Tibial artery (tissue), 4 donors: ENCODE data around the gene CNTNAP2.

Source experiments
- DNase-seq, 2 donors: peaks; one replicate each; pipeline ENCODE4 v3.0.0-alpha.2; 2019
- H3K27ac ChIP-seq, 2 donors: fragments of 200-600 bp; sonication (generic) in 1 of 2; 1 replicate in 1 of 2; 2 replicates in 1 of 2; pipeline ENCODE4 v1.5.1; 2018 to 2019; ENCODE audit warnings: mild to moderate bottlenecking in 1 of 2
- H3K27me3 ChIP-seq, 2 donors: fragments of 200-600 bp; sonication (generic) in 1 of 2; one replicate each; pipeline versions ENCODE4 v1.5.1 to v1.6.0; 2016 to 2019
- H3K36me3 ChIP-seq, 3 donors: fragments of 200-600 bp; sonication (generic) in 2 of 3; one replicate each; pipeline ENCODE4 v1.5.1; 2016 to 2019; ENCODE audit warnings: mild to moderate bottlenecking in 2 of 3
- H3K4me1 ChIP-seq, 4 donors: fragments of 200-600 bp; sonication (generic) in 2 of 4; 1 replicate in 3 of 4; 2 replicates in 1 of 4; pipeline ENCODE4 v1.5.1; 2016 to 2019
- H3K4me3 ChIP-seq, 2 donors: fragments of 200-600 bp; sonication (generic) in 1 of 2; 1 replicate in 1 of 2; 2 replicates in 1 of 2; pipeline ENCODE4 v1.5.1; 2018 to 2019; ENCODE audit warnings: mild to moderate bottlenecking in 2 of 2
- H3K9me3 ChIP-seq, 3 donors: fragments of 200-600 bp; sonication (generic) in 1 of 3; one replicate each; pipeline ENCODE4 v1.5.1; 2016 to 2019
- intact Hi-C: fragments of 100-400 bp; cut with DNase I; formaldehyde crosslinking; loops from one replicate; pipeline ENCODE4 v1.15.0; 2023; ENCODE audit warnings: low total_unique reads
- TF ChIP-seq, protein P1 (sequence below), 2 experiments: fragments of 200-600 bp in 1 of 2; fragments of 450-650 bp in 1 of 2; IDR thresholded peaks; one replicate each; pipeline ENCODE4 v1.5.1; 2017 to 2019; ENCODE audit warnings: antibody characterized with exemption in 2 of 2, mild to moderate bottlenecking in 1 of 2, moderate library complexity in 1 of 2

Gene CNTNAP2

DNA sequence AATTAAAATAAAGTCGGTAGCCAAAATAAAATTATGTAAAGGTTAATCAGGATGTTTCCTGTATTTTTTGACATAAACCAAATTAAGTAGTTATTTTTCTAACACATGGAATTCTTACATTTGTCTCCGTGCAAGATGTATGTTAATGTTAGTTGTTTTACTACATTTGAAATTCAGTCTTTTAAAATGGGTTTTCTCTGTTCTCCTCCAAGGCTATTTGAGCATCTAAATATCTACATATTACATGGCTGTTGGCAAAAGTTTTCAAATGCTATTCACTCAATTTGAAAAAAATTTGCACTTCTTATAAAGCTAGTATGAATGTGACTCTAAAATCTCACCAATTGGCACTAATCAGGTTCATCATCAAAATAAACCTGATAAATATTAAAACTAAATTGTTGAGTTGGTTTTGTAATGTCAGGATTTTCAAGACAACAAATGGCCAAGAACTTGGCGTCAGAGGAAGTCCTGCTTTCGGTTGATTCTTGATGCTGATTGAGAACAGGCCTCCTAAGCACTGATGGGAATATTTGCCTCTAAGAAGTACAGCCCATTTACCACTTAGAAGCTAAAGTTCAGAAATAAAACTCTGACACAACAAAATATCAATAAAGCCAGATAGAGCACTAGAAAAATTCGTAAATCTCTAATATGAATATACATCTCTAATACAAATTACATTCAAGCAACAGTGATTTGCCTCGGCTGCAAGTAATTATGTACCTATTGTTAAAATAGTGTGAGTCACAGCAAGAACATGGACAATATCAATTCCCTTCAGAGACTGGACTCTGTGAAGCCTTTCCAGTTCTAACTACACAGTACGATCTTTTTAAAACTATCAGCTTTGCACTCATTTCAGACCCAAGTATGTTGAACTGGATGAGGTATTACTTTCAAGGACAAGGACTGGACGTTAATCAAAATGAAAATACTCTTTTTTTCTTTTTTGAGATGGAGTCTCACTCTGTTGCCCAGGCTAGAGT lies 1740.8 kb downstream of the CNTNAP2 start:
- H3K36me3 ChIP-seq = no peaks in the 10 kb centered on the region
- intact Hi-C loops = no loop called here
- no peak overlapping the region for H3K4me3 ChIP-seq
- DNase-seq = no peak
- no peaks in the 10 kb centered on the region for H3K27me3 ChIP-seq
- no peaks in the 10 kb centered on the region for H3K4me1 ChIP-seq
- H3K27ac ChIP-seq = no peak overlapping the region
- H3K9me3 ChIP-seq = no peaks in the 10 kb centered on the region
- TF ChIP-seq, protein P1, sequence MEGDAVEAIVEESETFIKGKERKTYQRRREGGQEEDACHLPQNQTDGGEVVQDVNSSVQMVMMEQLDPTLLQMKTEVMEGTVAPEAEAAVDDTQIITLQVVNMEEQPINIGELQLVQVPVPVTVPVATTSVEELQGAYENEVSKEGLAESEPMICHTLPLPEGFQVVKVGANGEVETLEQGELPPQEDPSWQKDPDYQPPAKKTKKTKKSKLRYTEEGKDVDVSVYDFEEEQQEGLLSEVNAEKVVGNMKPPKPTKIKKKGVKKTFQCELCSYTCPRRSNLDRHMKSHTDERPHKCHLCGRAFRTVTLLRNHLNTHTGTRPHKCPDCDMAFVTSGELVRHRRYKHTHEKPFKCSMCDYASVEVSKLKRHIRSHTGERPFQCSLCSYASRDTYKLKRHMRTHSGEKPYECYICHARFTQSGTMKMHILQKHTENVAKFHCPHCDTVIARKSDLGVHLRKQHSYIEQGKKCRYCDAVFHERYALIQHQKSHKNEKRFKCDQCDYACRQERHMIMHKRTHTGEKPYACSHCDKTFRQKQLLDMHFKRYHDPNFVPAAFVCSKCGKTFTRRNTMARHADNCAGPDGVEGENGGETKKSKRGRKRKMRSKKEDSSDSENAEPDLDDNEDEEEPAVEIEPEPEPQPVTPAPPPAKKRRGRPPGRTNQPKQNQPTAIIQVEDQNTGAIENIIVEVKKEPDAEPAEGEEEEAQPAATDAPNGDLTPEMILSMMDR (IDR thresholded peaks at IDR 0.05) = no peak

DNA sequence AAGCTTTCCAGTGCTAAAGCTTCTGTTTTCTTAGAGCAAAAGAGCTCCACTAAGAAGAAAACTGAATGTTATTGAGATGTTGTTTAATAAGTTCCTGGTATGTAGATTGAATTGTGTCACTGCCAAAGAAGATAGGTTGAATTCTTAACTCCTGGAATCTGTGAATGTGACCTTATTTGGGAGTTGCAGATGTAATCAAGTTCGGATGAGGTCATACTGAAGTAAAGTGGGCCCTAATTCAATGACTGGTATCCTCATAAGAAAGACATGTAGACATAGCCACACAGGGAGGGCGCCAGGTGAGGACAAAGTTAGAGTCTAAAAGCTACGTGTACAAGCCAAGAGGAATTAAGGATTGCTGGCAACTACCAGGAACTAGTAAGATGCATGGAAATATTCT lies 1741.8 kb downstream of the CNTNAP2 start:
- TF ChIP-seq, protein P1 (IDR thresholded peaks at IDR 0.05) = no peak
- no peak for DNase-seq
- Histone ChIP-seq H3K4me3 (no peak overlapping the region), H3K36me3 (no peaks in the 10 kb centered on the region), H3K27ac (no peak overlapping the region), H3K4me1 (no peaks in the 10 kb centered on the region), H3K27me3 (no peaks in the 10 kb centered on the region), H3K9me3 (no peaks in the 10 kb centered on the region)
- intact Hi-C loops = no loop called here

DNA sequence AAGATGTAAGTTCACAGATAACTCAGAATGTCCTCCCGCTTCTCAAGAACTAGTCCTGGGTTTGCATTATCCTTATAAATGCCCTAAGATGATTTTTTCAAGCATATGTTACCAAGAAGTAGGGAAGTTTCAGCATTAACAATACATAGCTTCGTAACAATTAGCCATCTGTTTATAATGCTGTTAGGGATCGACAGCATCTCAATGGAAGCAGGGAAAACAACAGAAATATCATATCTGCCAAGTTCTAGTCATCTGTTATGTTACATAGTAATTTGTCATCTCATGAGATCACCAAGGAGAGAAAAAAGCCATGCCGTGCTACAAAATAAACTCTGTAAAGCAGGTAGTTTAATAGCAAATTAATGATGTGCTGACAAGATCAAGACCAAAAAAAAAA lies 1742.4 kb downstream of the CNTNAP2 start:
- Histone ChIP-seq H3K4me1 (no peaks in the 10 kb centered on the region), H3K36me3 (no peaks in the 10 kb centered on the region), H3K27ac (no peak overlapping the region), H3K27me3 (no peaks in the 10 kb centered on the region), H3K9me3 (no peaks in the 10 kb centered on the region), H3K4me3 (no peak overlapping the region)
- TF ChIP-seq, protein P1 (IDR thresholded peaks at IDR 0.05) = no peak
- DNase-seq = no peak
- intact Hi-C loops = no loop called here

DNA sequence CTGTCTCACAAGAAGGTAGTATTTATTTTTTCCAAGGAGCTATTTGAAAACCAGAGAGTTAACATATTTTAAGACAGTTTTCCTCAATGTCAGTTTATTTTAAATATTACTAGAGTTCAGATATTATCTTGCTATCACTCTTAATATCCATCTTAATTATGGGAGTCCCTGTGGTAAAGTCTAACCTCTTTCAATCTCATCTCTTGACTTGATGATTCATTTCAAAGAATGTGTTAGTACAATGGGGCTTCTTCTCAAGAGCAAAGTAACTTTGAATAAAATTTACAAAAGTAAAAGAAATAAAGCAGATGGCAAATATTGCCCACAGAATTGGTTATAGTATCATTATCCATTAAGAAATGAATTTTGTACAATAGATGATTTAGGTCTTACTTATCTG lies 1742.9 kb downstream of the CNTNAP2 start:
- no peak for DNase-seq

DNA sequence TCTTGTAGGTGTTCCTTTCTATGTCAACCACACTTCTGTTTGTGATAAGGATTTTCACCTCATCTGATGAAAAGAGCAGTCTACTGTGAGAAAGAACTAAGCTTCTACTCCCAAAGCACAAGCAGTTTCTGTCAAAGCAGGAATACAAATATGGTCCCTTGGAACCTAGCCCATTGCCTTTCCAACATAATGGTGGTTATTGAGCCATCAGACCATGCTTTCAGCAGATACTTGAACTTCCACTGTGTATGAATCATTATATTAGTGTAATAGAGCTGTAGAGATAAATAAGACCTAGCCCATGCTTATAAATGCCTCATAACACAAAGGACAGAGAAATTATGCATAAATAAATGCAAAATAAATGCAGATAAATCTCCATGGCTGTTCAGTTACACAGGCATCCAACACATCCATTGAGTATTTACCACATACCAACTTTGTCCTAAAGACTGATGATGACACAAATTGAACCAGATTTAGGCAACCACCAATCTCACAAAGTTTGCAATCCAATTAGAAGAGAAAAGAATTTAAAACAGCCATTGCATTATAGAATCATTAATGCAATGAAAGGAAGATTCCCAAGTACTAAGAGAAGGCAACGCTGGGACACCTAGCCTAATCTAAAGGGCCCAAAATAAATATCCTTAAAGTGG lies 1744.6 kb downstream of the CNTNAP2 start:
- no peak overlapping the region for H3K4me3 ChIP-seq
- TF ChIP-seq, protein P1 (IDR thresholded peaks at IDR 0.05) = no peak
- no peaks in the 10 kb centered on the region for H3K27me3 ChIP-seq
- no peaks in the 10 kb centered on the region for H3K4me1 ChIP-seq
- no peak overlapping the region for H3K27ac ChIP-seq
- intact Hi-C loops = no loop called here
- no peak for DNase-seq
- H3K36me3 ChIP-seq = no peaks in the 10 kb centered on the region
- no peaks in the 10 kb centered on the region for H3K9me3 ChIP-seq

More for the DNA sequence above, 1742.9 kb downstream of the CNTNAP2 start:
- TF ChIP-seq, protein P1 (IDR thresholded peaks at IDR 0.05) = no peak
- Histone ChIP-seq H3K27me3 (no peaks in the 10 kb centered on the region), H3K4me1 (no peaks in the 10 kb centered on the region), H3K9me3 (no peaks in the 10 kb centered on the region), H3K4me3 (no peak overlapping the region), H3K27ac (no peak overlapping the region), H3K36me3 (no peaks in the 10 kb centered on the region)
- intact Hi-C loops = no loop called here
